Measurements from ENCODE around the gene SURF1. TPM values are rescaled to one million over a fixed set of nuclear protein-coding genes. Genes with fewer than 3 reads are reported as not detected.

Gene SURF1
- polyA plus RNA-seq, 3 donors, result 60.5 to 140 (median 98.4) TPM

DNA sequence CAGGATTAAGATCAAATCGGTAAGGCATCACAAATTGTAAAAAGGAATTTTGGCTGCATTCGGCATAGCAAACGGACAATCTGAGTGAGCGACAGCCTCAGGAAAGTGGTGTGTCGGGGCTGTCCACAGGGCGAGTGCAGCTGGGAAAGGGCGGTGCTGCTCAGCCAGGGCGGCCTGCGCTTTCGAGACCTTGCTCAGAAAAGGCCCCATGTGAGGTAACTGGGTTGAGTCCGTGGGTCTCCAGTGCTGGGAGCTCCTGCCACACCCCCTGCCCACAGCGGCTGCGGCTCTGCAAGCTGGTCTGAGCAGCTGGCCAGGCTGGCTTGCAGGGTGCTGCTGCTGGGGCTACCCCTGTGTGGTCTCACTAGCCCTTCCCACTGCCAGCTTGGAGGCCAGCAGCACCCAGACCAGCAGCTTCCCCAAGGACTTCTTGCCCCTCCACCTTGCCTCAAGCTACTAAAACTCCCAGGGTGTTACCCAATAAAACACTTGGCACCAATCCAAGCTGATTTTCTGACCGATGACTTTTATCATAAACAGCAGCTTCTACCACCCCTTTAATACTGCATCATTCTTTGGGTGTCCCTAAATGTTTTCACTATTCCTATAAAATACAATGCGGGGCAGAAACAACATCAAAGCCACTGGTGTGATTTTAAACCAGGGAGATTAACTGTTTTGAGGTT lies 6.2 kb upstream of the SURF1 start:
- H3K36me3 ChIP-seq (replicated peaks in 1 of 2; ENCODE audit: control insufficient read depth in 1 of 2, insufficient read depth in 2 of 2, low read length in 2 of 2), result peaks cover 71 to 85% of the 10 kb centered on the region in 2 donors
- Mint-ChIP-seq H3K27me3 (ENCODE audit: low read depth in 3 of 3) (peaks cover 0 to 2% (median 0%) of the 10 kb centered on the region in 3 donors), H3K4me1 (peaks cover 16% of the 10 kb centered on the region), H3K9me3 (peaks cover 0 to 1% (median 0%) of the 10 kb centered on the region in 7 donors), H3K4me3 (no peak overlapping the region), H3K36me3 (peaks cover 76 to 86% of the 10 kb centered on the region in 2 donors), H3K27ac (peak overlapping the region in 1 of 7 donors; percentile 38)
- peaks cover 32% of the 10 kb centered on the region for H3K79me2 ChIP-seq (ENCODE audit: insufficient read depth, low read length)
- TF ChIP-seq, protein P1, sequence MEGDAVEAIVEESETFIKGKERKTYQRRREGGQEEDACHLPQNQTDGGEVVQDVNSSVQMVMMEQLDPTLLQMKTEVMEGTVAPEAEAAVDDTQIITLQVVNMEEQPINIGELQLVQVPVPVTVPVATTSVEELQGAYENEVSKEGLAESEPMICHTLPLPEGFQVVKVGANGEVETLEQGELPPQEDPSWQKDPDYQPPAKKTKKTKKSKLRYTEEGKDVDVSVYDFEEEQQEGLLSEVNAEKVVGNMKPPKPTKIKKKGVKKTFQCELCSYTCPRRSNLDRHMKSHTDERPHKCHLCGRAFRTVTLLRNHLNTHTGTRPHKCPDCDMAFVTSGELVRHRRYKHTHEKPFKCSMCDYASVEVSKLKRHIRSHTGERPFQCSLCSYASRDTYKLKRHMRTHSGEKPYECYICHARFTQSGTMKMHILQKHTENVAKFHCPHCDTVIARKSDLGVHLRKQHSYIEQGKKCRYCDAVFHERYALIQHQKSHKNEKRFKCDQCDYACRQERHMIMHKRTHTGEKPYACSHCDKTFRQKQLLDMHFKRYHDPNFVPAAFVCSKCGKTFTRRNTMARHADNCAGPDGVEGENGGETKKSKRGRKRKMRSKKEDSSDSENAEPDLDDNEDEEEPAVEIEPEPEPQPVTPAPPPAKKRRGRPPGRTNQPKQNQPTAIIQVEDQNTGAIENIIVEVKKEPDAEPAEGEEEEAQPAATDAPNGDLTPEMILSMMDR (IDR thresholded peaks at IDR 0.05), result no peak
- WGBS (ENCODE audit: insufficient coverage), result 89% methylated on average over 12 of the region's 15 CpGs
- no peak overlapping the region for H3K4me2 ChIP-seq (replicated peaks; ENCODE audit: extremely low read depth, low read length, poor library complexity, severe bottlenecking)
- intact Hi-C loops (cut with micrococcal nuclease), result no loop called here
- no peak overlapping the region for H3K27ac ChIP-seq (ENCODE audit: low read depth in 1 of 2, low read length in 2 of 2)
- H3K9ac ChIP-seq (ENCODE audit: insufficient read depth, low read length, poor library complexity, severe bottlenecking), result no peak overlapping the region
- peaks cover 3 to 7% of the 10 kb centered on the region in 2 donors for H3K4me1 ChIP-seq (ENCODE audit: control insufficient read depth in 1 of 2, insufficient read depth in 2 of 2, low read length in 2 of 2)
- H3K9me3 ChIP-seq (replicated peaks in 1 of 2; ENCODE audit: control insufficient read depth in 1 of 2, insufficient read depth in 1 of 2, low read length in 2 of 2), result no peaks in the 10 kb centered on the region
- no peak overlapping the region for H2AFZ ChIP-seq (ENCODE audit: insufficient read depth, low read depth, low read length, poor library complexity, severe bottlenecking)
- DNase-seq, result no peak
- H4K20me1 ChIP-seq (ENCODE audit: insufficient read depth, low read length), result peaks cover 78% of the 10 kb centered on the region
- no peak overlapping the region for H3K4me3 ChIP-seq (replicated peaks in 1 of 3; ENCODE audit: low read depth in 2 of 3, low read length in 3 of 3)
- no peaks in the 10 kb centered on the region for H3K27me3 ChIP-seq (ENCODE audit: control insufficient read depth in 2 of 2, insufficient read depth in 2 of 2, low read length in 2 of 2)

DNA sequence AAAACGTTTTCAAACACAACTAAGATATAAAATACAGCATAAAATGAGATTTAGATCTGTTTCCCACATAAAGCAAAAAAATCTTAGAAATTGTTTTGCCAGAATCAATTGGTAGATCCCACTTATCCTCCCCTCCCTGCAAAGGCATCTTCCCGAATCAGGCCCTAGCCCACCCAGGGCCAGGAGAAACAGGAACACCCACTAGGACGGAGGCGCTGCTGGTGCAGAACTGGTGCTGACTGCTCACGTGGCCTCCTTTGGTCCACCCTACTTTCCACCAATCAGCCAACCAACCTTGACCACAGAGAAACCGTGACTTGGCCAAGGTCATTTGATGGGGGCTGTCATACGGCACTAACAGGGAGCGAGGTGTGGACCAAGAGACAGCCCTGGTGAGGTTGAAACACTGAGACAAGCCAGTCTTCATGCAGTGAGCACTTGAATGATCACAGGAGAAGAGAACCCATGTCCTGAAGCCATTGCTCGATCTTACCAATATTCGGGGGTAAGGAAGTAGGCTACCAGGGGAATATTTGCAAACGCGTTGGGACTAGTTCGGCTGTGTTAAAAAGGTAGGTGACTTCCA lies 5.3 kb upstream of the SURF1 start:
- Histone ChIP-seq H3K36me3 (replicated peaks in 1 of 2; ENCODE audit: control insufficient read depth in 1 of 2, insufficient read depth in 2 of 2, low read length in 2 of 2) (peaks cover 62 to 76% of the 10 kb centered on the region in 2 donors), H3K4me3 (replicated peaks in 1 of 3; ENCODE audit: low read depth in 2 of 3, low read length in 3 of 3) (no peak overlapping the region), H3K27me3 (ENCODE audit: control insufficient read depth in 2 of 2, insufficient read depth in 2 of 2, low read length in 2 of 2) (no peaks in the 10 kb centered on the region), H2AFZ (ENCODE audit: insufficient read depth, low read depth, low read length, poor library complexity, severe bottlenecking) (no peak overlapping the region), H3K4me1 (ENCODE audit: control insufficient read depth in 1 of 2, insufficient read depth in 2 of 2, low read length in 2 of 2) (peaks cover 12 to 16% of the 10 kb centered on the region in 2 donors), H4K20me1 (ENCODE audit: insufficient read depth, low read length) (peaks cover 69% of the 10 kb centered on the region), H3K79me2 (ENCODE audit: insufficient read depth, low read length) (peaks cover 31% of the 10 kb centered on the region), H3K27ac (ENCODE audit: low read depth in 1 of 2, low read length in 2 of 2) (peak overlapping the region in 1 of 2 donors; percentile 26), H3K9me3 (replicated peaks in 1 of 2; ENCODE audit: control insufficient read depth in 1 of 2, insufficient read depth in 1 of 2, low read length in 2 of 2) (no peaks in the 10 kb centered on the region), H3K9ac (ENCODE audit: insufficient read depth, low read length, poor library complexity, severe bottlenecking) (no peak overlapping the region), H3K4me2 (replicated peaks; ENCODE audit: extremely low read depth, low read length, poor library complexity, severe bottlenecking) (no peak overlapping the region)
- H3K4me1 Mint-ChIP-seq, result peaks cover 24% of the 10 kb centered on the region
- TF ChIP-seq, protein P1 (IDR thresholded peaks at IDR 0.05), result no peak
- no peak overlapping the region for H3K4me3 Mint-ChIP-seq
- DNase-seq, result no peak
- peaks cover 0 to 1% (median 0%) of the 10 kb centered on the region in 7 donors for H3K9me3 Mint-ChIP-seq
- intact Hi-C loops (cut with micrococcal nuclease), result no loop called here
- peak overlapping the region in 1 of 7 donors; percentile 83 for H3K27ac Mint-ChIP-seq
- WGBS (ENCODE audit: insufficient coverage), result 93% methylated on average over 11 of the region's 13 CpGs
- H3K27me3 Mint-ChIP-seq (ENCODE audit: low read depth in 3 of 3), result peaks cover 0 to 2% (median 0%) of the 10 kb centered on the region in 3 donors
- H3K36me3 Mint-ChIP-seq, result peaks cover 69 to 77% of the 10 kb centered on the region in 2 donors

Data from CD14-positive monocyte (primary cell).